Keratinocyte (primary cell): ENCODE results near the gene F8. TPM values are rescaled to one million over a fixed set of nuclear protein-coding genes. Genes with fewer than 3 reads are reported as not detected.
"Not testable (repeated sequence)": the region's sequence is repeated elsewhere in the genome, so short reads cannot be mapped to it uniquely, and the experiment has no call there.

Source experiments
- DNase-seq: peaks from one replicate; pipeline ENCODE4 v3.0.0-alpha.2; 2011; ENCODE audit warnings: low read depth, missing footprints, low spot score
- FAIRE-seq: peaks from 2 replicates; lab custom pipeline; 2011; peaks lifted over from hg19 to GRCh38; lab: Jason Lieb, UNC
- H2AFZ ChIP-seq: 2 replicates; pipeline ENCODE4 v1.6.0; 2012; ENCODE audit warnings: low read length, control low read depth, inconsistent platforms; ENCODE audit not compliant: control insufficient read depth
- H3K27ac ChIP-seq: 2 replicates; pipeline ENCODE4 v1.5.1; 2011; ENCODE audit warnings: low read length; ENCODE audit not compliant: control insufficient read depth, insufficient read depth
- H3K27me3 ChIP-seq: 3 replicates; pipeline ENCODE4 v1.6.0; 2011; ENCODE audit warnings: low read length; ENCODE audit not compliant: control insufficient read depth, insufficient read depth; ENCODE audit errors: extremely low read depth
- H3K36me3 ChIP-seq, 2 experiments: 2 replicates in 1 of 2; 3 replicates in 1 of 2; pipeline ENCODE4 v1.5.1; 2011; ENCODE audit warnings: low read length in 2 of 2, mild to moderate bottlenecking in 1 of 2; ENCODE audit not compliant: control insufficient read depth in 2 of 2, insufficient read depth in 2 of 2; ENCODE audit errors: extremely low read depth in 1 of 2
- H3K4me1 ChIP-seq: 3 replicates; pipeline ENCODE4 v1.5.1; 2011; ENCODE audit warnings: low read length; ENCODE audit not compliant: control insufficient read depth, insufficient read depth; ENCODE audit errors: extremely low read depth
- H3K4me2 ChIP-seq: 3 replicates; pipeline ENCODE4 v1.6.0; 2011; ENCODE audit warnings: low read depth, low read length; ENCODE audit not compliant: control insufficient read depth, insufficient read depth; ENCODE audit errors: extremely low read depth
- H3K4me3 ChIP-seq, 3 experiments: fragments of 200-600 bp in 1 of 3; sonication (generic) in 1 of 3; 2 replicates in 2 of 3; 3 replicates in 1 of 3; pipeline ENCODE4 v1.5.1; 2011 to 2016; ENCODE audit warnings: low read length in 3 of 3, mild to moderate bottlenecking in 3 of 3, control low read depth in 2 of 3, inconsistent platforms in 1 of 3, low read depth in 1 of 3, mixed read lengths in 1 of 3, mixed run types in 1 of 3, moderate library complexity in 1 of 3; ENCODE audit not compliant: control insufficient read depth in 2 of 3, insufficient read depth in 2 of 3; ENCODE audit errors: extremely low read depth in 1 of 3
- H3K79me2 ChIP-seq: 2 replicates; pipeline ENCODE4 v1.6.0; 2012; ENCODE audit warnings: low read length; ENCODE audit not compliant: control insufficient read depth, insufficient read depth
- H3K9ac ChIP-seq: 3 replicates; pipeline ENCODE4 v1.6.0; 2011; ENCODE audit warnings: low read length; ENCODE audit not compliant: control insufficient read depth, insufficient read depth; ENCODE audit errors: extremely low read depth
- H3K9me1 ChIP-seq: 3 replicates; pipeline ENCODE4 v1.6.0; 2011; ENCODE audit warnings: low read length; ENCODE audit not compliant: control insufficient read depth, insufficient read depth; ENCODE audit errors: extremely low read depth
- H3K9me3 ChIP-seq: 2 replicates; pipeline ENCODE4 v1.5.1; 2012; ENCODE audit warnings: low read depth, low read length; ENCODE audit not compliant: control insufficient read depth
- H4K20me1 ChIP-seq: 3 replicates; pipeline ENCODE4 v1.6.0; 2011; ENCODE audit warnings: low read length; ENCODE audit not compliant: control insufficient read depth, insufficient read depth; ENCODE audit errors: extremely low read depth
- EZH2 ChIP-seq: IDR thresholded peaks from one replicate; pipeline ENCODE4 v1.6.1; 2012; ENCODE audit warnings: inconsistent platforms, mild to moderate bottlenecking, low read length, moderate library complexity
- dilution Hi-C: fragments of 300-500 bp; cut with MboI; formaldehyde crosslinking; loops from one replicate; pipeline ENCODE4 v1.7.0; 2020; ENCODE audit warnings: low sequenced_read_pairs; ENCODE audit not compliant: extremely low pct_ligation_motif_present
- polyA plus RNA-seq, 5 experiments: library from polyadenylated mRNA; depleted of rRNA in 3 of 5; stranded (reverse) in 3 of 5; stranded (forward) in 1 of 5; unstranded in 1 of 5; fragments of >200 nt; gene quantifications; 1 replicate in 1 of 5; 2 replicates in 3 of 5; 3 replicates in 1 of 5; pipeline versions ENCODE4 v1.2.1 to v1.2.3, GENCODE V29; 2011 to 2012; ENCODE audit warnings: missing spikeins in 2 of 5, low read depth in 1 of 5, low replicate concordance in 1 of 5
- TF ChIP-seq, protein P1 (sequence below), 3 experiments: IDR thresholded peaks in 1 of 3; conservative IDR thresholded peaks in 1 of 3; optimal IDR thresholded peaks in 1 of 3; 2 replicates in 2 of 3; 3 replicates in 1 of 3; pipeline versions ENCODE3 to v1.5.1; 2011; ENCODE audit warnings: low read length in 3 of 3, mild to moderate bottlenecking in 3 of 3, moderate library complexity in 2 of 3, control low read depth in 1 of 3, inconsistent platforms in 1 of 3; ENCODE audit not compliant: insufficient read depth in 2 of 3; ENCODE audit errors: extremely low read depth in 1 of 3

The F8 gene
- polyA plus RNA-seq, 1 donor (not counting 4 experiments of a cell fraction or from before 2014, with no cell fraction given): 1.3 TPM

DNA sequence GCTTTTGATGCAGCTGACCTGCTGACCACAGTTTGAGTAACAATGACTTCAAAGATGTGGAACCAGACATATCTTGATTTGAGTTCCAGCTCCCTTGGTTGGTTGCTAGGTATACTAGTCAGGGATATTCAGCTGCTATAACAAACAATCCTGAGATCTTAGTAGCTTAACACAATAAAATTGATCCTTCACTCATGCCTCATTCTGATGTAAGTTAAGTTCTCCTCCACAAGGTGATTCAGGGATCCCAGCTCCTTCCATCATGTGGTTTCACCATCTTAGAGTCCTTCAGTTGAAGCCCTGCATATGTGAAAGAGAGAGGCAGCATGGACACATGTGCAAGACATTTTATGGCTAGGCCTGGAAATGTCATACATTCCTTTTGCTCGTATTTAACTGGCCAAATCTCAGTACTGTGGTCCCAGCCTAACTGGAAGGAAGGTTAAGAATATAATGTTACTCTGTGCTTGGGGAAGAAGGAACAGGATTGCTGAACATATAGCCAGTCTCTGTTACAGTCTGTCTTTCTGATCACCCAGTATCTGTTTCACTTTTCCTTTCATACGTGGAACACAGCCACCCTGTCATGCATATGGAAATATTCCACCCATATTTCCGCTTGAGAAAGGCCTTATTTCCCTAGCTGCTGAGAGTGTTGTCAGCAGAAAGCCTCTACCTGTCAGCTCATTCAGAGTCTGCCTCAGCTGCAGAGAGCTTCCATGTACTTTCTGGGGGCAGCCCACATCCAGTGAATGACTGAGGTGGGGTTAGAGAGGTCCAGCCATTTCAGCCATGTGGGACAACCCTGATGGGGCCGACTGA lies 195.1 kb downstream of the F8 start:
- no peak for FAIRE-seq

DNA sequence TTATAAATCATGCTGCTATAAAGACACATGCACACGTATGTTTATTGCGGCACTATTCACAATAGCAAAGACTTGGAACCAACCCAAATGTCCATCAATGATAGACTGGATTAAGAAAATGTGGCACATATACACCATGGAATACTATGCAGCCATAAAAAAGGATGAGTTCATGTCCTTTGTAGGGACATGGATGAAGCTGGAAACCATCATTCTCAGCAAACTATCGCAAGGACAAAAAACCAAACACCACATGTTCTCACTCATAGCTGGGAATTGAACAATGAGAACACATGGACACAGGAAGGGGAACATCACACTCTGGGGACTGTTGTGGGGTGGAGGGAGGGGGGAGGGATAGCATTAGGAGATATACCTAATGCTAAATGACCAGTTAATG lies 196.9 kb downstream of the F8 start:
- H2AFZ ChIP-seq, H3K79me2 ChIP-seq, H4K20me1 ChIP-seq, H3K27ac ChIP-seq, H3K4me1 ChIP-seq, H3K9me3 ChIP-seq, H3K4me2 ChIP-seq, H3K4me3 ChIP-seq, H3K9ac ChIP-seq, H3K36me3 ChIP-seq, dilution Hi-C loops, H3K27me3 ChIP-seq, DNase-seq, FAIRE-seq, H3K9me1 ChIP-seq: not testable (repeated sequence)

More for the DNA sequence above, 195.1 kb downstream of the F8 start:
- H3K27me3 ChIP-seq: no peaks in the 10 kb centered on the region
- no peak overlapping the region for H3K4me2 ChIP-seq
- H4K20me1 ChIP-seq: no peaks in the 10 kb centered on the region
- H3K27ac ChIP-seq: no peak overlapping the region
- H3K36me3 ChIP-seq: no peaks in the 10 kb centered on the region
- TF ChIP-seq, protein P1, sequence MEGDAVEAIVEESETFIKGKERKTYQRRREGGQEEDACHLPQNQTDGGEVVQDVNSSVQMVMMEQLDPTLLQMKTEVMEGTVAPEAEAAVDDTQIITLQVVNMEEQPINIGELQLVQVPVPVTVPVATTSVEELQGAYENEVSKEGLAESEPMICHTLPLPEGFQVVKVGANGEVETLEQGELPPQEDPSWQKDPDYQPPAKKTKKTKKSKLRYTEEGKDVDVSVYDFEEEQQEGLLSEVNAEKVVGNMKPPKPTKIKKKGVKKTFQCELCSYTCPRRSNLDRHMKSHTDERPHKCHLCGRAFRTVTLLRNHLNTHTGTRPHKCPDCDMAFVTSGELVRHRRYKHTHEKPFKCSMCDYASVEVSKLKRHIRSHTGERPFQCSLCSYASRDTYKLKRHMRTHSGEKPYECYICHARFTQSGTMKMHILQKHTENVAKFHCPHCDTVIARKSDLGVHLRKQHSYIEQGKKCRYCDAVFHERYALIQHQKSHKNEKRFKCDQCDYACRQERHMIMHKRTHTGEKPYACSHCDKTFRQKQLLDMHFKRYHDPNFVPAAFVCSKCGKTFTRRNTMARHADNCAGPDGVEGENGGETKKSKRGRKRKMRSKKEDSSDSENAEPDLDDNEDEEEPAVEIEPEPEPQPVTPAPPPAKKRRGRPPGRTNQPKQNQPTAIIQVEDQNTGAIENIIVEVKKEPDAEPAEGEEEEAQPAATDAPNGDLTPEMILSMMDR (optimal IDR thresholded peaks at IDR 0.05 in 1 of 3, IDR thresholded peaks at IDR 0.05 in 1 of 3, conservative IDR thresholded peaks at IDR 0.05 in 1 of 3; ENCODE audit: extremely low read depth in 1 of 3, insufficient read depth in 2 of 3, low read length in 3 of 3): no peak
- TF ChIP-seq EZH2: no peak
- H3K9me1 ChIP-seq: no peaks in the 10 kb centered on the region
- H3K79me2 ChIP-seq: no peaks in the 10 kb centered on the region
- H3K9ac ChIP-seq: no peak overlapping the region
- DNase-seq: no peak
- no peak overlapping the region for H3K4me3 ChIP-seq
- H3K4me1 ChIP-seq: peaks cover 4% of the 10 kb centered on the region
- no peaks in the 10 kb centered on the region for H3K9me3 ChIP-seq
- H2AFZ ChIP-seq: no peak overlapping the region
- dilution Hi-C loops: no loop called here
